ENCODE measurements around the gene ADGRB2.

GRCh38 chr1:31706384-31707058, 57.6 kb downstream of the ADGRB2 start:
- TF ChIP-seq GATA1 (IDR thresholded peaks at IDR 0.05; ENCODE audit: low read depth, low read length) (no peak), POLR2A (IDR thresholded peaks at IDR 0.05; ENCODE audit: low read length) (no peak)
